Measurements from ENCODE around the gene CACNA1B. TPM values are rescaled to one million over a fixed set of nuclear protein-coding genes. Genes with fewer than 3 reads are reported as not detected.

Gene CACNA1B
- total RNA-seq, 1 donor from 2014 or later: 0.19 TPM

DNA sequence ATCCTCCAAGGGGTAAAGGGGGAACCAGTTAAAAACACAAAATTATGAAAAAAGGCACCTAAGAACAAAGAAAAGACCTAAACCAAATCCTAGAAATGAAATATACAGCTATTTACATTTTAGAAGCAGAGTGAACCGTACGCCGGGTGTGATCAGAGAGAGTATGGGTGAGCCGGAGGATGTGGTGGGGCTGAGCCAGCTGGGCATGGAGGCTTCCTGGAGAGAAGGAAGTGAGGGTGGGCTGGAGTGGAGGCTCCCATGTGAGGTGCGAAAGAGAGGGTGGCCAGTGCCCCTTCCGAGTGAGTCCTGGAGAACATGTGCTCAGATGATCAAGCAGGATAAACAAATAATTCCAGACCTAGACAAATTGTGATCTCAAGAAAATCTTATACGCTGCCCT, 111.6 kb downstream of the CACNA1B start:
- Histone ChIP-seq H3K27ac (replicated peaks) (no peak overlapping the region), H3K4me3 (no peak overlapping the region), H3K9me3 (replicated peaks) (no peaks in the 10 kb centered on the region), H3K36me3 (no peaks in the 10 kb centered on the region), H3K4me1 (no peaks in the 10 kb centered on the region), H3K27me3 (ENCODE audit: low read depth) (peaks cover 94% of the 10 kb centered on the region)
- DNase-seq: no peak
- TF ChIP-seq, protein P1, sequence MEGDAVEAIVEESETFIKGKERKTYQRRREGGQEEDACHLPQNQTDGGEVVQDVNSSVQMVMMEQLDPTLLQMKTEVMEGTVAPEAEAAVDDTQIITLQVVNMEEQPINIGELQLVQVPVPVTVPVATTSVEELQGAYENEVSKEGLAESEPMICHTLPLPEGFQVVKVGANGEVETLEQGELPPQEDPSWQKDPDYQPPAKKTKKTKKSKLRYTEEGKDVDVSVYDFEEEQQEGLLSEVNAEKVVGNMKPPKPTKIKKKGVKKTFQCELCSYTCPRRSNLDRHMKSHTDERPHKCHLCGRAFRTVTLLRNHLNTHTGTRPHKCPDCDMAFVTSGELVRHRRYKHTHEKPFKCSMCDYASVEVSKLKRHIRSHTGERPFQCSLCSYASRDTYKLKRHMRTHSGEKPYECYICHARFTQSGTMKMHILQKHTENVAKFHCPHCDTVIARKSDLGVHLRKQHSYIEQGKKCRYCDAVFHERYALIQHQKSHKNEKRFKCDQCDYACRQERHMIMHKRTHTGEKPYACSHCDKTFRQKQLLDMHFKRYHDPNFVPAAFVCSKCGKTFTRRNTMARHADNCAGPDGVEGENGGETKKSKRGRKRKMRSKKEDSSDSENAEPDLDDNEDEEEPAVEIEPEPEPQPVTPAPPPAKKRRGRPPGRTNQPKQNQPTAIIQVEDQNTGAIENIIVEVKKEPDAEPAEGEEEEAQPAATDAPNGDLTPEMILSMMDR (IDR thresholded peaks at IDR 0.05; ENCODE audit: borderline replicate concordance): no peak
- intact Hi-C loops (cut with micrococcal nuclease): no loop called here

DNA sequence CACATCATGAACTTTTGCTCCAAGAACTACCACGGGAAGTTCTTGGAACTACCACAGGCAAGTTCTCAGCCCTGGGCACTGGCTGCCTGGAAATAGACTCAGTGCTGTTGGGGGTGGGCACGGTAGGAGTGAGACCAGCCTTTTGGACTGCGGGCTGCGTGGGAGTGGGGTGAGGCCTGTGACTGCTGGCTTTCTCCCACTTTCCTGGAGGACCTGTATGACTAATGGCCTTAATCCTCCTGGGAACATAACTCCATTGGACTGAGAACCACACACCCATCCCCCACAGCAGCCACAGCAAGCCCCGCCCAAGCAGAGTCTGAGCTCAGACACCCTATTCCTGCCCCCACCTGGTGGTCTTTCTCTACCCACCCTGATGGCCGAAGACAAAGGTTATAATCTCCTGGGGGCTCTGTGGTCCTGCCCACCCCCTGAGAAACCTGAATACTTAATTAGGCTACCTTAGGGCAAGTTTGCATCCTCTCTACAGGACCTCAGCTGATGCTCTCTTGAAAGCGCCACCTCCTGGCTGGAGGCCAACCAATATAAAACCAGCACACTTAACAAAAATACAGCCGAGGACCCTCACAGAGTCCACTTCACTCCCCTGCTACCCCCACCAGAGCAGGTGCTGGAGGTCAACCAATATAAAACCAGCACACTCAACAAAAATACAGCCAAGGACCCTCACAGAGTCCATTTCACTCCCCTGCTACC, 112.6 kb downstream of the CACNA1B start:
- intact Hi-C loops (cut with micrococcal nuclease): no loop called here
- Histone ChIP-seq H3K36me3 (no peaks in the 10 kb centered on the region), H3K27me3 (ENCODE audit: low read depth) (peaks cover 94% of the 10 kb centered on the region), H3K27ac (replicated peaks) (no peak overlapping the region), H3K9me3 (replicated peaks) (no peaks in the 10 kb centered on the region), H3K4me3 (no peak overlapping the region), H3K4me1 (no peaks in the 10 kb centered on the region)
- TF ChIP-seq, protein P1 (IDR thresholded peaks at IDR 0.05; ENCODE audit: borderline replicate concordance): no peak
- DNase-seq: no peak

DNA sequence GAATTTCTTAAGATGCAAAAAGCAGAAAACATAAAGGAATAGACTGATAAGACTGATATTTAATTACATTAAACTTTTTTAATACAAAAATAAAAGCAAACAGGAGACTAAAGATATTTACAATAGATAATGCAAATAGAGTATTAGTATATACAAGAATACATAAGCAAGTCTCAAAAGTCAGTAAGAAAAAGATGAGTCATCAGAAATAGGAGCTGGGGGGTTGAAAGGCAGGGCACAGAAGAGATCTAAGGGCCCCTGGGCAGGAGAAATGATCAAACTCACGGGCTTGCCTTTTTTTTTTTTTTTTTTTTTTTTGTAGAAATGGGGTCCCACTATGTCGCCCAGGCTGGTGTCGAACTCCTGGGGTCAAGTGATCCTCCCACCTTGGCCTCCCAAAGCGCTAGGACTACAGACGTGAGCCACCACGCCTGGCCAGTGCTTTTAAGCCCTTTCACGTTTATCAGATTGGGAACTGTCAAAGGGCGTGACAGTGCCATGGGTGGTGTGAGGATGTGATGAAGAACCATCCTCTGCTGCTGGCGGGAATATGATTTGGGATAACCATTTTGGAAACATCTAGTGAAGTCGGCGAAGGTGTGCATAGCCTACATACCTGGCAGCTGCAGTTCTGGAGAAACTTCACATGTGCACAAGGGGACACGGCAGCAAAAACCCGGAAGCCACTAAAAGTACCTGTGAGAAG, 126.1 kb downstream of the CACNA1B start:
- H3K9me3 ChIP-seq (replicated peaks): peaks cover 5% of the 10 kb centered on the region
- H3K36me3 ChIP-seq: no peaks in the 10 kb centered on the region
- no peak overlapping the region for H3K4me3 ChIP-seq
- no peaks in the 10 kb centered on the region for H3K4me1 ChIP-seq
- TF ChIP-seq, protein P1 (IDR thresholded peaks at IDR 0.05; ENCODE audit: borderline replicate concordance): no peak
- H3K27ac ChIP-seq (replicated peaks): no peak overlapping the region
- DNase-seq: no peak
- H3K27me3 ChIP-seq (ENCODE audit: low read depth): peaks cover 53% of the 10 kb centered on the region
- intact Hi-C loops (cut with micrococcal nuclease): no loop called here

DNA sequence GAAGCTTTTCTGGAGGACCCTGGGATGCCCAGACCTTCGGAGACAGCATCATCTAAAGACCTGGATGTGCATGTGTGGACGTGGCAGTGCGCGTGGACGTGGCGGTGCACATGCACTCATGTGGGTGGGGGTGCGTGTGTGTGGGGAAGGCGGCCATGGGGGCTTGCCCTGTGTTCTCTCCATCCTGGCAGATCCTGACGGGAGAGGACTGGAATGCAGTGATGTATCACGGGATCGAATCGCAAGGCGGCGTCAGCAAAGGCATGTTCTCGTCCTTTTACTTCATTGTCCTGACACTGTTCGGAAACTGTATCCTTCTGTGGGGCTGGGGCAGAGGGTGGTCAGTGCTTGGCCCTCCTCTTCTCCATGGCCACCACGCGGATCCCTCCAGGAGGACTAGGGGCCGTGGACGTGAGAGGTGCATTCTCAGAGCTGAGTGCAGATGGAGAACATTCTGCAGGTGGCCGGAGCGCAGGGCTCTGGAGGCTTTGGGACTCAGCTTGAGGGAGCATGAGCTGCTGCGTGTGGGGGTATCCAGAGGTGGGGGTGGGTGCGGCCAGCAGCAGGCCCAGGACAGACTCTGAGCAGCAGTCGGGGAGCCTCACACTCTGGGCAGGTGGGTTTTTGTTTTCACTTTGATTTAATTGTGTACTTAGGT, 129.1 kb downstream of the CACNA1B start:
- intact Hi-C loops (cut with micrococcal nuclease): no loop called here

DNA sequence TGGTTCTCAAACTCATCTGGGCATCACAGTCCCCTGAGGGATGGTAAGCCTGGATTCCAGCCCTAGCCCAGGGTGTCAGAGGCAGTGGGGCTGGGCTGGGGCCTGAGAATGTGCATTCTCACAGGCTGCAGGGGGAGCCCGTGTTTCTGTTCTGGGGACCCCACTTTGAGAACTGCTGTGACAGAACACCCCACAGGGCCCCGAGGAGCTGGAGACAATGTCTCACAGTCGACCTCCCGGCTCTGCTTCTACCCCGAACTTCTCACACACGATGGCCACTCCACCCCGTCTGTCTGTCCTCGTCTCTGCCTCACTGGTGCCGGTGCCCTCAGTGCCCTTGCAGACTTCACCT, 130.0 kb downstream of the CACNA1B start:
- Histone ChIP-seq H3K4me1 (no peaks in the 10 kb centered on the region), H3K27ac (replicated peaks) (no peak overlapping the region), H3K36me3 (no peaks in the 10 kb centered on the region), H3K9me3 (replicated peaks) (peaks cover 5% of the 10 kb centered on the region), H3K27me3 (ENCODE audit: low read depth) (peaks cover 51% of the 10 kb centered on the region), H3K4me3 (no peak overlapping the region)
- no peak for DNase-seq
- intact Hi-C loops (cut with micrococcal nuclease): no loop called here
- TF ChIP-seq, protein P1 (IDR thresholded peaks at IDR 0.05; ENCODE audit: borderline replicate concordance): no peak

More for the DNA sequence above, 129.1 kb downstream of the CACNA1B start:
- H3K27ac ChIP-seq (replicated peaks): no peak overlapping the region
- H3K36me3 ChIP-seq: no peaks in the 10 kb centered on the region
- H3K27me3 ChIP-seq (ENCODE audit: low read depth): peaks cover 51% of the 10 kb centered on the region
- TF ChIP-seq, protein P1 (IDR thresholded peaks at IDR 0.05; ENCODE audit: borderline replicate concordance): no peak
- peaks cover 5% of the 10 kb centered on the region for H3K9me3 ChIP-seq (replicated peaks)
- DNase-seq: no peak
- no peak overlapping the region for H3K4me3 ChIP-seq
- H3K4me1 ChIP-seq: no peaks in the 10 kb centered on the region

Data from left ventricle myocardium inferior (tissue), 1 donor.